Erythroblast (primary cell): ENCODE results near the gene MALL.
"Not testable (repeated sequence)": the region's sequence is repeated elsewhere in the genome, so short reads cannot be mapped to it uniquely, and the experiment has no call there.

ENCODE experiments used
- GATA1 ChIP-seq: IDR thresholded peaks from 2 replicates; pipeline ENCODE4 v1.6.1; 2011; ENCODE audit warnings: low read depth, mild to moderate bottlenecking, control low read depth, low read length, moderate library complexity
- POLR2A ChIP-seq: IDR thresholded peaks from 2 replicates; pipeline ENCODE4 v1.6.1; 2011; ENCODE audit warnings: mild to moderate bottlenecking, low read length

GRCh38 chr2:110041941-110042660 lies 73.5 kb downstream of the MALL start:
- TF ChIP-seq POLR2A, GATA1: not testable (repeated sequence)
